Measurements from ENCODE around the gene MMGT1. TPM values are rescaled to one million over a fixed set of nuclear protein-coding genes. Genes with fewer than 3 reads are reported as not detected.
A peak's percentile ranks its signal among the peaks of the same experiment; 100 is the strongest.

Gene MMGT1
- total and polyA plus RNA-seq, 8 donors: 1.4 to 15.6 (median 10.0) TPM

DNA sequence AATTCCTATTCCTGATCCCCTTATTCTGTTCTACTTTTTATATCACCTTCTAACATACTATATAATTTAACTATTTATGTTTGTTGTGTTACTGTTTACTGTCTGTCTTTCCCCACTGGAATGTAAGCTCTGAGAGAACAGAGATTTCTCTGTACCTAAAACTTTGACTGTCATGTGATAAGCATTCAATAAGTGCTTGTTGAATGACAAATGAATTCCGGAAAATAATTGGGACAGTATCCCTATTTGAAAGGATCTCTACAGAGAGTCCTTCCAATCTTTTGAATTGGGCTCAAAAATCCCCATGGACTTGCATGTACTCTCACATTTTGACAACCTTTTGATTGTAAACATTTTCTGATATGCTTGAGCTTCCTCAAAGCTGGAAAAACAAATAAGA is 1.6 kb upstream of the MMGT1 start:
- H3K36me3 ChIP-seq: no peaks in the 10 kb centered on the region
- FAIRE-seq (no peak), DNase-seq (no peak), ATAC-seq (no peak)
- H3K4me1 ChIP-seq: peaks cover 0 to 6% (median 0%) of the 10 kb centered on the region in 3 donors
- TF ChIP-seq, protein P1, sequence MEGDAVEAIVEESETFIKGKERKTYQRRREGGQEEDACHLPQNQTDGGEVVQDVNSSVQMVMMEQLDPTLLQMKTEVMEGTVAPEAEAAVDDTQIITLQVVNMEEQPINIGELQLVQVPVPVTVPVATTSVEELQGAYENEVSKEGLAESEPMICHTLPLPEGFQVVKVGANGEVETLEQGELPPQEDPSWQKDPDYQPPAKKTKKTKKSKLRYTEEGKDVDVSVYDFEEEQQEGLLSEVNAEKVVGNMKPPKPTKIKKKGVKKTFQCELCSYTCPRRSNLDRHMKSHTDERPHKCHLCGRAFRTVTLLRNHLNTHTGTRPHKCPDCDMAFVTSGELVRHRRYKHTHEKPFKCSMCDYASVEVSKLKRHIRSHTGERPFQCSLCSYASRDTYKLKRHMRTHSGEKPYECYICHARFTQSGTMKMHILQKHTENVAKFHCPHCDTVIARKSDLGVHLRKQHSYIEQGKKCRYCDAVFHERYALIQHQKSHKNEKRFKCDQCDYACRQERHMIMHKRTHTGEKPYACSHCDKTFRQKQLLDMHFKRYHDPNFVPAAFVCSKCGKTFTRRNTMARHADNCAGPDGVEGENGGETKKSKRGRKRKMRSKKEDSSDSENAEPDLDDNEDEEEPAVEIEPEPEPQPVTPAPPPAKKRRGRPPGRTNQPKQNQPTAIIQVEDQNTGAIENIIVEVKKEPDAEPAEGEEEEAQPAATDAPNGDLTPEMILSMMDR (IDR thresholded peaks at IDR 0.05): no peak
- peaks cover 0 to 3% (median 0%) of the 10 kb centered on the region in 4 donors for H3K27me3 ChIP-seq
- H3K4me3 ChIP-seq: no peak overlapping the region
- H3K9me3 ChIP-seq: no peaks in the 10 kb centered on the region
- H3K27ac ChIP-seq: no peak overlapping the region
- intact Hi-C loops (cut with DNase I): no loop called here
- WGBS, 2 donors: 69 to 77% methylated on average over 1 of the region's 1 CpG

DNA sequence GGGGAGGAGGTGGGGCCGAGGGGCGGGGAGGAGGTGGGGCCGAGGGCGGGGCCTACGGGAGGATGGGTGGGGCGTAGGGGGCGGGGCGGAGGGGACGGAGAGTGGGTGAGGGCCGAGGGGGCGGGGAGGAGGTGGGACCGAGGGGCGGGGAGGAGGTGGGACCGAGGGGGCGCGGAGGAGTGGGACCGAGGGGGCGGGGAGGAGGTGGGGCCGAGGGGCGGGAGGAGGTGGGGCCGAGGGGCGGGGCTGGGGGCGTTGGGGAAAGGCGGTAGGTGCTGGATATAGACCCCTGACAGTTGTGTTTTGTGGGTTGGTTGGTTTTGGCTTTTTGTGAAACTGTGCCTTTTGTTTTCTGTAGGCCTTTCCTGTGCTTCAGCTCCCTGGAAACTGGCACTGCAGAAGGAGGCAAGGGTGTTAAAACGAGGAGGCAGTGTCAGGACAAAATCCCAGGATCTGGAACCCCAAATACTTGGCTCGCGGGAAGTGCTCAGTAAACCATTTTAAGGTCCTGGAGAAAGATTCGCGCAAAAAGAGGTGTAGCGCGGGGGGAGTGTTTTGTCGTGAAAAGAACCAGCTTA is 580 bp upstream of the MMGT1 start:
- DNase-seq (peak; percentile 68 to 85 (median 80)), ATAC-seq (peak; percentile 50 to 78 (median 75)), FAIRE-seq (no peak)
- Histone ChIP-seq H3K36me3 (no peaks in the 10 kb centered on the region), H3K27me3 (peaks cover 0 to 1% (median 0%) of the 10 kb centered on the region in 4 donors), H3K27ac (no peak overlapping the region), H3K4me1 (peaks cover 0 to 6% (median 0%) of the 10 kb centered on the region in 3 donors), H3K9me3 (no peaks in the 10 kb centered on the region), H3K4me3 (peak overlapping the region in 2 of 4 donors; percentile 27 to 36)
- TF ChIP-seq, protein P1 (IDR thresholded peaks at IDR 0.05): no peak
- WGBS, 2 donors: 2 to 15% methylated on average over 11 to 20 of the region's 32 CpGs
- intact Hi-C loops (cut with DNase I): no loop called here

DNA sequence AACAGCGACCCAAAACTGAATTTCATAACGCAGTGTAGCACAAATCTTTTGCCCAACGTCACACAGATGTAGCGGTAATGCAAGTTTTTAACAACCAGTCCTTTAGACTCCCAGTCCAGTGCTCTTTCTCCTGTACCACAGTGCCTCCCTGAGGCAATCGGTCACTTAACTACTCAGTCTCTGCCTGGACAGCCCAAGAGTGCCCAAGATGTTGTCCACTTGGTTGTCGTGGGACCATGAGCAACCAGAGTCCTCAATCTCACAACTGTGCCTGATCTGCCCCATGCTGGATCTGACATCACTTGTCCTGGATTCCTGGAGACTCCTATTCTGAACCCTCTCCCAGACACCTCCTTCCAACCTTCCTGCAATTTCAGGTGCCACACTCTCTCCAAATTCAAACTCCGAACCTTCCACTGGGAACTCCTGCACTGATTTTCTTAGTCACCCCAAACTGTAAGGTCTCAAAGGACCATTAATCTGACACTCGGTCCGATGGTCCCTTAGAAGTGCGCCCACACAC is 702 bp downstream of the MMGT1 start:
- peak in 3 of 6 donors; percentile 1 to 14 (median 11) for DNase-seq
- 2 to 27% methylated on average over 10 of the region's 10 CpGs for WGBS, 2 donors
- no peak for FAIRE-seq
- intact Hi-C loops (cut with DNase I): no loop called here
- peak overlapping the region; percentile 70 to 82 (median 80) for H3K27ac ChIP-seq
- no peaks in the 10 kb centered on the region for H3K9me3 ChIP-seq
- H3K4me3 ChIP-seq: peak overlapping the region; percentile 19 to 59 (median 40)
- peak; percentile 30 to 59 (median 48) for ATAC-seq
- TF ChIP-seq, protein P1 (IDR thresholded peaks at IDR 0.05): no peak
- peaks cover 0 to 6% (median 0%) of the 10 kb centered on the region in 3 donors for H3K4me1 ChIP-seq
- no peaks in the 10 kb centered on the region for H3K27me3 ChIP-seq
- no peaks in the 10 kb centered on the region for H3K36me3 ChIP-seq

GRCh38 chrX:135951291-135951690 is 22.5 kb downstream of the MMGT1 start:
- no peak for DNase-seq
- intact Hi-C loops (cut with DNase I): no loop called here
- no peak for FAIRE-seq
- Histone ChIP-seq H3K27ac (no peak overlapping the region), H3K36me3 (no peaks in the 10 kb centered on the region), H3K9me3 (no peaks in the 10 kb centered on the region), H3K4me3 (no peak overlapping the region), H3K27me3 (no peaks in the 10 kb centered on the region), H3K4me1 (no peaks in the 10 kb centered on the region)
- WGBS, 2 donors: 65 to 81% methylated on average over 4 of the region's 4 CpGs
- ATAC-seq: no peak
- TF ChIP-seq, protein P1 (IDR thresholded peaks at IDR 0.05): no peak

- FAIRE-seq (no peak), DNase-seq (no peak), ATAC-seq (no peak)
- WGBS, 2 donors: 66 to 84% methylated on average over 2 of the region's 2 CpGs
- H3K4me3 ChIP-seq: no peak overlapping the region
- H3K4me1 ChIP-seq: no peaks in the 10 kb centered on the region
- intact Hi-C loops (cut with DNase I): no loop called here
- no peaks in the 10 kb centered on the region for H3K27me3 ChIP-seq
- no peaks in the 10 kb centered on the region for H3K9me3 ChIP-seq
- TF ChIP-seq, protein P1 (IDR thresholded peaks at IDR 0.05): no peak
- H3K27ac ChIP-seq: no peak overlapping the region
- H3K36me3 ChIP-seq: no peaks in the 10 kb centered on the region
Observed at GRCh38 chrX:135944486-135944885, 29.3 kb downstream of the MMGT1 start.
